Breast epithelium (tissue), 4 donors: ENCODE data around the gene FLVCR1. TPM values are rescaled to one million over a fixed set of nuclear protein-coding genes. Genes with fewer than 3 reads are reported as not detected.
"Not testable (repeated sequence)": the region's sequence is repeated elsewhere in the genome, so short reads cannot be mapped to it uniquely, and the experiment has no call there.

ENCODE experiments used
- DNase-seq, 2 donors: peaks; one replicate each; pipeline ENCODE4 v3.0.0-alpha.2; 2019; ENCODE audit warnings: low spot score in 2 of 2
- H3K27ac ChIP-seq, 2 donors: fragments of 200-600 bp; sonication (generic) in 1 of 2; one replicate each; pipeline ENCODE4 v1.5.1; 2016 to 2019; ENCODE audit warnings: mild to moderate bottlenecking in 1 of 2
- H3K27me3 ChIP-seq, 2 donors: fragments of 200-600 bp; sonication (generic) in 1 of 2; one replicate each; pipeline versions ENCODE4 v1.5.1 to v1.6.0; 2017 to 2019; ENCODE audit warnings: control low read depth in 1 of 2, mild to moderate bottlenecking in 1 of 2
- H3K36me3 ChIP-seq: fragments of 200-600 bp; one replicate; pipeline ENCODE4 v1.5.1; 2019
- H3K4me1 ChIP-seq, 2 donors: fragments of 200-600 bp; sonication (generic); one replicate each; pipeline ENCODE4 v1.5.1; 2016 to 2019; ENCODE audit warnings: control low read depth in 1 of 2
- H3K4me3 ChIP-seq, 3 donors: fragments of 200-600 bp; sonication (generic); 1 replicate in 2 of 3; 2 replicates in 1 of 3; pipeline ENCODE4 v1.5.1; 2016 to 2019; ENCODE audit warnings: mild to moderate bottlenecking in 3 of 3, moderate library complexity in 2 of 3
- H3K9me3 ChIP-seq, 2 donors: fragments of 200-600 bp; sonication (generic) in 1 of 2; one replicate each; pipeline ENCODE4 v1.5.1; 2016 to 2019; ENCODE audit warnings: control low read depth in 1 of 2
- CTCF ChIP-seq, 3 donors: fragments of 450-650 bp; IDR thresholded peaks; one replicate each; pipeline ENCODE4 v1.5.1; 2016 to 2017; ENCODE audit warnings: antibody characterized with exemption in 3 of 3, mild to moderate bottlenecking in 3 of 3, moderate library complexity in 3 of 3
- POLR2A ChIP-seq: fragments of 450-650 bp; IDR thresholded peaks from one replicate; pipeline ENCODE4 v1.6.1; 2016; ENCODE audit warnings: antibody characterized with exemption, mild to moderate bottlenecking, moderate library complexity
- POLR2AphosphoS5 ChIP-seq, 3 donors: sonication (generic); formaldehyde crosslinking; IDR thresholded peaks; one replicate each; pipeline ENCODE4 v1.6.1; 2017; ENCODE audit warnings: antibody characterized with exemption in 3 of 3
- intact Hi-C: fragments of 100-400 bp; cut with DNase I; formaldehyde crosslinking; loops from one replicate; pipeline ENCODE4 v1.15.1; 2023; ENCODE audit warnings: low total_unique reads
- total RNA-seq, 3 donors: library from RNA; depleted of rRNA; stranded (reverse); fragments of >200 nt; gene quantifications; one replicate each; pipeline ENCODE4 v1.1.0, GENCODE V29; 2016

The FLVCR1 gene
- total RNA-seq, 3 donors from 2014 or later: 4.0 to 7.9 (median 6.1) TPM

GRCh38 chr1:212862111-212862690 is 4.1 kb downstream of the FLVCR1 start:
- Histone ChIP-seq H3K9me3 (no peaks in the 10 kb centered on the region), H3K27ac (no peak overlapping the region), H3K4me1 (no peaks in the 10 kb centered on the region), H3K4me3 (no peak overlapping the region), H3K36me3 (no peaks in the 10 kb centered on the region), H3K27me3 (no peaks in the 10 kb centered on the region)
- DNase-seq: no peak
- TF ChIP-seq POLR2A: no peak
- no peak for TF ChIP-seq CTCF (IDR thresholded peaks at IDR 0.05)
- no peak for TF ChIP-seq POLR2AphosphoS5 (IDR thresholded peaks at IDR 0.05)
- intact Hi-C loops: no loop called here

- H3K4me3 ChIP-seq, H3K36me3 ChIP-seq, intact Hi-C loops, DNase-seq, H3K27ac ChIP-seq, H3K4me1 ChIP-seq, H3K27me3 ChIP-seq, H3K9me3 ChIP-seq: not testable (repeated sequence)
These were observed 5.3 kb downstream of the FLVCR1 start for GRCh38 chr1:212863345-212863744.

- Histone ChIP-seq H3K36me3 (no peaks in the 10 kb centered on the region), H3K4me3 (no peak overlapping the region), H3K27me3 (no peaks in the 10 kb centered on the region), H3K27ac (no peak overlapping the region), H3K9me3 (no peaks in the 10 kb centered on the region), H3K4me1 (no peaks in the 10 kb centered on the region)
- no peak for TF ChIP-seq CTCF (IDR thresholded peaks at IDR 0.05)
- TF ChIP-seq POLR2A: no peak
- no peak for TF ChIP-seq POLR2AphosphoS5 (IDR thresholded peaks at IDR 0.05)
- DNase-seq: no peak
- intact Hi-C loops: no loop called here
These were observed 6.1 kb downstream of the FLVCR1 start for GRCh38 chr1:212864201-212864600.

GRCh38 chr1:212867192-212867591 is 9.1 kb downstream of the FLVCR1 start:
- TF ChIP-seq CTCF (IDR thresholded peaks at IDR 0.05) (no peak), POLR2A (no peak)
- Histone ChIP-seq H3K27me3 (no peaks in the 10 kb centered on the region), H3K4me3 (no peak overlapping the region), H3K9me3 (no peaks in the 10 kb centered on the region), H3K4me1 (no peaks in the 10 kb centered on the region), H3K36me3 (no peaks in the 10 kb centered on the region), H3K27ac (no peak overlapping the region)
- intact Hi-C loops: no loop called here
- no peak for DNase-seq

- no peaks in the 10 kb centered on the region for H3K27me3 ChIP-seq
- no peak overlapping the region for H3K4me3 ChIP-seq
- intact Hi-C loops: no loop called here
- DNase-seq: no peak
- H3K27ac ChIP-seq: no peak overlapping the region
- TF ChIP-seq POLR2AphosphoS5 (IDR thresholded peaks at IDR 0.05) (no peak), POLR2A (no peak), CTCF (IDR thresholded peaks at IDR 0.05) (no peak)
- H3K4me1 ChIP-seq: no peaks in the 10 kb centered on the region
- H3K36me3 ChIP-seq: no peaks in the 10 kb centered on the region
- H3K9me3 ChIP-seq: no peaks in the 10 kb centered on the region
These were observed 13.9 kb downstream of the FLVCR1 start for GRCh38 chr1:212871976-212872375.

GRCh38 chr1:212873518-212873917 is 15.4 kb downstream of the FLVCR1 start:
- Histone ChIP-seq H3K4me1 (no peaks in the 10 kb centered on the region), H3K36me3 (no peaks in the 10 kb centered on the region), H3K27ac (no peak overlapping the region), H3K4me3 (no peak overlapping the region), H3K9me3 (no peaks in the 10 kb centered on the region), H3K27me3 (no peaks in the 10 kb centered on the region)
- intact Hi-C loops: no loop called here
- TF ChIP-seq POLR2A (no peak), CTCF (IDR thresholded peaks at IDR 0.05) (no peak), POLR2AphosphoS5 (IDR thresholded peaks at IDR 0.05) (no peak)
- DNase-seq: no peak
